Testis (tissue), 2 donors: ENCODE results near the gene SRCAP.

Source experiments
- CTCF ChIP-seq, 3 experiments: fragments of 450-650 bp in 2 of 3; fragments of 200-600 bp in 1 of 3; sonication (generic) in 1 of 3; IDR thresholded peaks; one replicate each; pipeline ENCODE4 v1.5.1; 2016 to 2019; ENCODE audit warnings: antibody characterized with exemption in 3 of 3, mild to moderate bottlenecking in 2 of 3, moderate library complexity in 1 of 3
- POLR2A ChIP-seq: fragments of 450-650 bp; IDR thresholded peaks from one replicate; pipeline ENCODE4 v1.6.1; 2017; ENCODE audit warnings: antibody characterized with exemption, mild to moderate bottlenecking, moderate library complexity

- TF ChIP-seq CTCF (IDR thresholded peaks at IDR 0.05) (no peak), POLR2A (no peak)
These were observed 87.4 kb downstream of the SRCAP start for GRCh38 chr16:30786115-30786935.
